Measurements from ENCODE around the gene SEMA4A. TPM values are rescaled to one million over a fixed set of nuclear protein-coding genes. Genes with fewer than 3 reads are reported as not detected.

The SEMA4A gene
- total and polyA plus RNA-seq, 9 of the 15 experiments (the other 6 are each of a cell fraction or from before 2014, with no cell fraction given), result 0.04 to 1.7 (median 0.45) TPM

GRCh38 chr1:156193488-156194299 lies 40.3 kb downstream of the SEMA4A start, which contains the start of gene SLC25A44 (continued):
- no peak for TF ChIP-seq E2F5 (CRISPR knock-in tag; IDR thresholded peaks at IDR 0.05)
- TF ChIP-seq THRA (IDR thresholded peaks at IDR 0.05), result no peak
- no peak for TF ChIP-seq ZNF76 (CRISPR knock-in tag; IDR thresholded peaks at IDR 0.05; ENCODE audit: borderline replicate concordance)
- no peak for TF ChIP-seq RNF219 (CRISPR knock-in tag; IDR thresholded peaks at IDR 0.05)
- TF ChIP-seq ARNT (IDR thresholded peaks at IDR 0.05), result no peak
- no peak for TF ChIP-seq ZNF175 (CRISPR knock-in tag; IDR thresholded peaks at IDR 0.05; ENCODE audit: low read depth)
- no peak for TF ChIP-seq ZNF280B (CRISPR knock-in tag; IDR thresholded peaks at IDR 0.05)
- no peak for TF ChIP-seq RBM25 (IDR thresholded peaks at IDR 0.05; ENCODE audit: low read depth, low read length, severe bottlenecking)
- no peak for TF ChIP-seq HMGN3 (IDR thresholded peaks at IDR 0.05; ENCODE audit: borderline replicate concordance, extremely low read depth, insufficient read length, low read depth, low read length)
- no peak for TF ChIP-seq ILK (tag; IDR thresholded peaks at IDR 0.05; ENCODE audit: borderline replicate concordance, low read depth)
- no peak for TF ChIP-seq NBN (IDR thresholded peaks at IDR 0.05; ENCODE audit: low read depth)
- TF ChIP-seq ATF7 (IDR thresholded peaks at IDR 0.05), result peak; percentile 91
- peak; percentile 84 for TF ChIP-seq SUPT5H (IDR thresholded peaks at IDR 0.05)
- no peak for TF ChIP-seq HNRNPLL (IDR thresholded peaks at IDR 0.05; ENCODE audit: low read depth, low read length, poor library complexity, severe bottlenecking)
- no peak for TF ChIP-seq CBX5 (IDR thresholded peaks at IDR 0.05; ENCODE audit: borderline replicate concordance, low read depth)
- peak; percentile 69; the same call in 1 of the 2 replicates for TF ChIP-seq ETV5 (CRISPR knock-in tag; IDR thresholded peaks at IDR 0.05; ENCODE audit: low read depth)
- TF ChIP-seq RFX5 (IDR thresholded peaks at IDR 0.05; ENCODE audit: low read depth, low read length), result no peak
- TF ChIP-seq ZBTB33 (CRISPR knock-in tag; IDR thresholded peaks at IDR 0.05), result no peak
- peak; percentile 25; the same call in 1 of the 2 replicates for TF ChIP-seq ZNF511 (CRISPR knock-in tag; IDR thresholded peaks at IDR 0.05)
